Panc1 (cell line): ENCODE results near the gene SLC22A12. TPM values are rescaled to one million over a fixed set of nuclear protein-coding genes. Genes with fewer than 3 reads are reported as not detected.

ENCODE experiments used
- ATAC-seq: fragments of 200-7000 bp; cut with Tn5 transposase; 2 replicates; pipeline ENCODE4 v1.9.1; 2020; ENCODE audit warnings: mild to moderate bottlenecking, moderate library complexity
- BruUV-seq: library from RNA; stranded (reverse); fragments of 400-500 nt; replicated peaks from 2 replicates; lab custom pipeline; 2021; lab: Mats Ljungman, UMichigan
- CTCF ChIA-PET: fragments of 300-600 bp; sonication (Branson Sonifier 250); formaldehyde crosslinking; loops from one replicate; lab custom pipeline; 2022; ENCODE audit warnings: antibody characterized with exemption; lab: Charles Lee
- POLR2A ChIA-PET: fragments of 300-600 bp; sonication (Branson Sonifier 250); formaldehyde crosslinking; loops from one replicate; lab custom pipeline; 2022; ENCODE audit warnings: antibody characterized with exemption; lab: Charles Lee
- DNase-seq: peaks from one replicate; pipeline ENCODE4 v3.0.0-alpha.2; 2010; ENCODE audit warnings: low read depth, low spot score
- H3K27ac ChIP-seq: 2 replicates; pipeline ENCODE4 v1.5.1; 2011; ENCODE audit warnings: mild to moderate bottlenecking, low read length, inconsistent platforms
- H3K27me3 ChIP-seq: fragments of 200-500 bp; sonication (Bioruptor generic); 2 replicates; pipeline ENCODE4 v1.6.0; 2014; ENCODE audit warnings: low read length, inconsistent platforms; ENCODE audit not compliant: control insufficient read depth, insufficient read depth
- H3K36me3 ChIP-seq: fragments of 200-500 bp; sonication (Bioruptor generic); 2 replicates; pipeline ENCODE4 v1.5.1; 2014; ENCODE audit warnings: inconsistent platforms, mild to moderate bottlenecking, low read length, moderate library complexity; ENCODE audit not compliant: control insufficient read depth, insufficient read depth
- H3K4me1 ChIP-seq: 2 replicates; pipeline ENCODE4 v1.5.1; 2011; ENCODE audit warnings: inconsistent platforms, mild to moderate bottlenecking, low read length, moderate library complexity; ENCODE audit not compliant: control insufficient read depth, insufficient read depth
- H3K4me3 ChIP-seq, 2 experiments: 2 replicates each; pipeline ENCODE4 v1.5.1; 2011 to 2012; ENCODE audit warnings: low read depth in 2 of 2, low read length in 2 of 2, mild to moderate bottlenecking in 2 of 2, inconsistent platforms in 1 of 2, moderate library complexity in 1 of 2
- H3K9me3 ChIP-seq: fragments of 200-500 bp; sonication (Bioruptor generic); 2 replicates; pipeline ENCODE4 v1.5.1; 2014; ENCODE audit warnings: low read depth, mild to moderate bottlenecking, inconsistent platforms, low read length, moderate library complexity; ENCODE audit not compliant: control insufficient read depth, insufficient read depth
- POLR2AphosphoS5 ChIP-seq: IDR thresholded peaks from 2 replicates; pipeline ENCODE4 v1.6.1; 2012; ENCODE audit warnings: mild to moderate bottlenecking, low read depth, low read length, moderate library complexity
- SIN3A ChIP-seq: IDR thresholded peaks from 2 replicates; pipeline ENCODE4 v1.6.1; 2012; ENCODE audit warnings: low read depth, mild to moderate bottlenecking, low read length, moderate library complexity, borderline replicate concordance; ENCODE audit not compliant: insufficient read depth
- TCF7L2 ChIP-seq: IDR thresholded peaks from 2 replicates; pipeline ENCODE4 v1.6.1; 2011; ENCODE audit warnings: mild to moderate bottlenecking, low read depth, low read length, inconsistent platforms
- in situ Hi-C: cut with HindIII; loops from 2 replicates; pipeline ENCODE4 v1.10.0; 2016; ENCODE audit warnings: low sequenced_read_pairs, low pct_unique_long_range_greater_than_20kb
- intact Hi-C: fragments of 100-400 bp; cut with micrococcal nuclease; formaldehyde crosslinking; loops from one replicate; pipeline ENCODE4 v1.10.0; 2022; ENCODE audit not compliant: unreplicated experiment
- total RNA-seq: library from RNA; stranded (reverse); gene quantifications from one replicate; pipeline ENCODE4 v1.2.1, GENCODE V29; 2021; ENCODE audit not compliant: unreplicated experiment
- TF ChIP-seq, protein P1 (sequence below), 2 experiments: IDR thresholded peaks; 2 replicates each; pipeline ENCODE4 v1.6.1; 2011 to 2012; ENCODE audit warnings: low read depth in 2 of 2, control low read depth in 1 of 2, low read length in 1 of 2, mild to moderate bottlenecking in 1 of 2, moderate library complexity in 1 of 2; ENCODE audit not compliant: insufficient read depth in 1 of 2
- TF ChIP-seq, protein P2 (sequence below): fragments of 450-650 bp; IDR thresholded peaks from 2 replicates; pipeline ENCODE4 v1.5.1; 2017; ENCODE audit warnings: mild to moderate bottlenecking

The SLC22A12 gene
- total RNA-seq, 1 experiment from 2014 or later: not detected

DNA sequence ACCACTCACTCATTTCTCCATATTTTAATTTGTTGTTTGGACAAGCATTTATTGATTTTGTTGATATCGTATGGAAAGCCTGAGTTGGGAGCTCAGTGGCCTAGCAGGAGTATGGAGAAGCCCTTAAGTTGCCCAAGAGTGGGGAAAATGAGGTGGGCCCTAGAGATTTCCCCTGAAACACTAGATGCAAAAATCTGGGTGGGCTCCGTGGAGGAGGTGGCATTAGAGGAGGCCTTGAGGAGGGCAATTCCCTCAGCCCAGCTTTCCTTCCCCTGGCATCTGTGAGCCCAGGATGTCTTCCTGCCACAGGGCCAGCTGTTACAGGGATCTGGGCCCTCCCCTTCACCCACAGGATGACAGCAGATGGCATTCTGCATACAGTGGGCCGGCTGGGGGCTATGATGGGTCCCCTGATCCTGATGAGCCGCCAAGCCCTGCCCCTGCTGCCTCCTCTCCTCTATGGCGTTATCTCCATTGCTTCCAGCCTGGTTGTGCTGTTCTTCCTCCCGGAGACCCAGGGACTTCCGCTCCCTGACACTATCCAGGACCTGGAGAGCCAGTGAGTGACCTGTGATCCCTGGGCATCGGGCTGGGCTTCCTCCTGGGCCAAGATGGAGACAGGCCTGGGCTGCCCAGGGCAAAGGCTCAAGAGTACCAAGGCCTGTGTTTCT, 21.6 kb upstream of the SLC22A12 start:
- POLR2A ChIA-PET: no interaction called here
- Histone ChIP-seq H3K4me3 (no peak overlapping the region), H3K9me3 (no peaks in the 10 kb centered on the region), H3K4me1 (0 out of 2 replicates have a peak, but pooled peaks cover 9% of the 10 kb centered on the region), H3K27me3 (no peaks in the 10 kb centered on the region; the same call in 1 of the 2 replicates), H3K27ac (no peak overlapping the region), H3K36me3 (no peaks in the 10 kb centered on the region)
- CTCF ChIA-PET: no interaction called here
- BruUV-seq: no TSS peak
- ATAC-seq (no peak), DNase-seq (no peak)
- intact Hi-C loops: no loop called here
- in situ Hi-C loops: no loop called here
- no peak for TF ChIP-seq SIN3A
- TF ChIP-seq, protein P1, sequence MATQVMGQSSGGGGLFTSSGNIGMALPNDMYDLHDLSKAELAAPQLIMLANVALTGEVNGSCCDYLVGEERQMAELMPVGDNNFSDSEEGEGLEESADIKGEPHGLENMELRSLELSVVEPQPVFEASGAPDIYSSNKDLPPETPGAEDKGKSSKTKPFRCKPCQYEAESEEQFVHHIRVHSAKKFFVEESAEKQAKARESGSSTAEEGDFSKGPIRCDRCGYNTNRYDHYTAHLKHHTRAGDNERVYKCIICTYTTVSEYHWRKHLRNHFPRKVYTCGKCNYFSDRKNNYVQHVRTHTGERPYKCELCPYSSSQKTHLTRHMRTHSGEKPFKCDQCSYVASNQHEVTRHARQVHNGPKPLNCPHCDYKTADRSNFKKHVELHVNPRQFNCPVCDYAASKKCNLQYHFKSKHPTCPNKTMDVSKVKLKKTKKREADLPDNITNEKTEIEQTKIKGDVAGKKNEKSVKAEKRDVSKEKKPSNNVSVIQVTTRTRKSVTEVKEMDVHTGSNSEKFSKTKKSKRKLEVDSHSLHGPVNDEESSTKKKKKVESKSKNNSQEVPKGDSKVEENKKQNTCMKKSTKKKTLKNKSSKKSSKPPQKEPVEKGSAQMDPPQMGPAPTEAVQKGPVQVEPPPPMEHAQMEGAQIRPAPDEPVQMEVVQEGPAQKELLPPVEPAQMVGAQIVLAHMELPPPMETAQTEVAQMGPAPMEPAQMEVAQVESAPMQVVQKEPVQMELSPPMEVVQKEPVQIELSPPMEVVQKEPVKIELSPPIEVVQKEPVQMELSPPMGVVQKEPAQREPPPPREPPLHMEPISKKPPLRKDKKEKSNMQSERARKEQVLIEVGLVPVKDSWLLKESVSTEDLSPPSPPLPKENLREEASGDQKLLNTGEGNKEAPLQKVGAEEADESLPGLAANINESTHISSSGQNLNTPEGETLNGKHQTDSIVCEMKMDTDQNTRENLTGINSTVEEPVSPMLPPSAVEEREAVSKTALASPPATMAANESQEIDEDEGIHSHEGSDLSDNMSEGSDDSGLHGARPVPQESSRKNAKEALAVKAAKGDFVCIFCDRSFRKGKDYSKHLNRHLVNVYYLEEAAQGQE (IDR thresholded peaks at IDR 0.05; ENCODE audit: insufficient read depth in 1 of 2, low read depth in 2 of 2, low read length in 1 of 2): no peak
- TF ChIP-seq, protein P2, sequence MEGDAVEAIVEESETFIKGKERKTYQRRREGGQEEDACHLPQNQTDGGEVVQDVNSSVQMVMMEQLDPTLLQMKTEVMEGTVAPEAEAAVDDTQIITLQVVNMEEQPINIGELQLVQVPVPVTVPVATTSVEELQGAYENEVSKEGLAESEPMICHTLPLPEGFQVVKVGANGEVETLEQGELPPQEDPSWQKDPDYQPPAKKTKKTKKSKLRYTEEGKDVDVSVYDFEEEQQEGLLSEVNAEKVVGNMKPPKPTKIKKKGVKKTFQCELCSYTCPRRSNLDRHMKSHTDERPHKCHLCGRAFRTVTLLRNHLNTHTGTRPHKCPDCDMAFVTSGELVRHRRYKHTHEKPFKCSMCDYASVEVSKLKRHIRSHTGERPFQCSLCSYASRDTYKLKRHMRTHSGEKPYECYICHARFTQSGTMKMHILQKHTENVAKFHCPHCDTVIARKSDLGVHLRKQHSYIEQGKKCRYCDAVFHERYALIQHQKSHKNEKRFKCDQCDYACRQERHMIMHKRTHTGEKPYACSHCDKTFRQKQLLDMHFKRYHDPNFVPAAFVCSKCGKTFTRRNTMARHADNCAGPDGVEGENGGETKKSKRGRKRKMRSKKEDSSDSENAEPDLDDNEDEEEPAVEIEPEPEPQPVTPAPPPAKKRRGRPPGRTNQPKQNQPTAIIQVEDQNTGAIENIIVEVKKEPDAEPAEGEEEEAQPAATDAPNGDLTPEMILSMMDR: no peak

DNA sequence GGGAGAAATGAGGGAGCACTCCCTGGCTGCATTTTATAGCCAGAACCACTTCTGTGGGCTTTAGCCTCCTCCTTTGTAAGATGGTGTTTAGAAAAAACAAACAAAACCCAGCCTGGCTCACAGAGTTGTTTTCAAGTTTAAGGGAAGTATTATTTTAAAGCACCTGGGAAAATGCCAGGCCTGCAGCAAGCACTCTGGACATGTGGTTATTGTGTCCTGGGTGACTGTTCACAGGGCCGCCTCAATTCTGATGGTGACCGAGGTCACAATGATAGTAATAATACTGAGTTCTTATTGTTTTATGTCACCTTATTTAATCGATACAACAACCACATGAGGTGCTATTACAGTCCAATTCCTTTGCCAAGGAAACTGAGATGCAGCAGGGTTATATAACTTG, 20.7 kb upstream of the SLC22A12 start:
- no peak for TF ChIP-seq POLR2AphosphoS5
- no peak for TF ChIP-seq SIN3A
- TF ChIP-seq, protein P2: no peak
- TF ChIP-seq, protein P1 (IDR thresholded peaks at IDR 0.05; ENCODE audit: insufficient read depth in 1 of 2, low read depth in 2 of 2, low read length in 1 of 2): no peak
- TF ChIP-seq TCF7L2: no peak
- ATAC-seq (no peak), DNase-seq (no peak)
- in situ Hi-C loops (no loop called here), intact Hi-C loops (no loop called here)
- Histone ChIP-seq H3K36me3 (no peaks in the 10 kb centered on the region), H3K27ac (no peak overlapping the region), H3K4me1 (0 out of 2 replicates have a peak, but pooled peaks cover 9% of the 10 kb centered on the region), H3K27me3 (peaks cover 2% of the 10 kb centered on the region; the same call in 1 of the 2 replicates), H3K4me3 (no peak overlapping the region), H3K9me3 (no peaks in the 10 kb centered on the region)
- no TSS peak for BruUV-seq
- CTCF ChIA-PET: interaction anchor here (0.5 kb wide), 1 partner anchor 20 kb away, joined by 6 read pairs; no protein-coding TSS in a partner anchor
- POLR2A ChIA-PET: no interaction called here
